ENCODE data around the gene CAD.
"Not testable (repeated sequence)": the region's sequence is repeated elsewhere in the genome, so short reads cannot be mapped to it uniquely, and the experiment has no call there.

The CAD gene

DNA sequence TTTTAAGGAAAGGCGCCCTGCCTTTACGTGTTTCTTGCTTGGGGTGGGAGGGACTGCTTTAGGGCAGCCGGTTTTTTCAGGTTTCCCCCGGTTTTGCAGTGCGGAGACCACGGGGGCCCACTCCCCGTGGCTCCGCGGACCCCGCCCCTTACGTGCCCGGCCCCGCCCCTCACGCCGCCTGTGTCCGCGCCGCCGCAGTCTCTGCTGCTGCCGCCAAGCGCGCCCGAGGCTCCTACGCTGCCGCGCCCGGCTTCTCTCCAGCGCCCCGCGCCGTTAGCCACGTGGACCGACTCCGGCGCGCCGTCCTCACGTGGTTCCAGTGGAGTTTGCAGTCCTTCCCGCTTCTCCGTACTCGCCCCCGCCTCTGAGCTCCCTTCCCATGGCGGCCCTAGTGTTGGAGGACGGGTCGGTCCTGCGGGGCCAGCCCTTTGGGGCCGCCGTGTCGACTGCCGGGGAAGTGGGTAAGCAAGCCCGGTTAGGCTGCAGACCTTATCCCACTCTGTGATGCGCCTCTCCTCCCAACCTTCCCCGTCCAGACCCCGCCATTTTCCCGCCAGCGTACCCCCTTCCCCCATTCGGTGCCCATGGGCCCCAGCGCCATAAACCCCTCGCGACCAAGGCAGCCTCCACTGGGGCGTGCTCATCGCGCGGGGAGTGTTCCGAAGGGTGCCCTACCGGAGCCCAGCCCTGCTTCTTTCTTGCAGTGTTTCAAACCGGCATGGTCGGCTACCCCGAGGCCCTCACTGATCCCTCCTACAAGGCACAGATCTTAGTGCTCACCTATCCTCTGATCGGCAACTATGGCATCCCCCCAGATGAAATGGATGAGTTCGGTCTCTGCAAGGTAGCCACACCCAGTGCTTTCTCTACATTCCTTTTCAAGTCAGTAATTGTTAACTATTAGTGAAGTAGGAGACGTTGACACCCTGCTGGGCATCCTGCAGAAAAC lies at the start of gene CAD:
Gene CAD (plus strand): TSS at position 197 of the 949 bp plus-strand sequence. CDS start 183 bp downstream, at position 380.
- peak; percentile 92 for DNase-seq

DNA sequence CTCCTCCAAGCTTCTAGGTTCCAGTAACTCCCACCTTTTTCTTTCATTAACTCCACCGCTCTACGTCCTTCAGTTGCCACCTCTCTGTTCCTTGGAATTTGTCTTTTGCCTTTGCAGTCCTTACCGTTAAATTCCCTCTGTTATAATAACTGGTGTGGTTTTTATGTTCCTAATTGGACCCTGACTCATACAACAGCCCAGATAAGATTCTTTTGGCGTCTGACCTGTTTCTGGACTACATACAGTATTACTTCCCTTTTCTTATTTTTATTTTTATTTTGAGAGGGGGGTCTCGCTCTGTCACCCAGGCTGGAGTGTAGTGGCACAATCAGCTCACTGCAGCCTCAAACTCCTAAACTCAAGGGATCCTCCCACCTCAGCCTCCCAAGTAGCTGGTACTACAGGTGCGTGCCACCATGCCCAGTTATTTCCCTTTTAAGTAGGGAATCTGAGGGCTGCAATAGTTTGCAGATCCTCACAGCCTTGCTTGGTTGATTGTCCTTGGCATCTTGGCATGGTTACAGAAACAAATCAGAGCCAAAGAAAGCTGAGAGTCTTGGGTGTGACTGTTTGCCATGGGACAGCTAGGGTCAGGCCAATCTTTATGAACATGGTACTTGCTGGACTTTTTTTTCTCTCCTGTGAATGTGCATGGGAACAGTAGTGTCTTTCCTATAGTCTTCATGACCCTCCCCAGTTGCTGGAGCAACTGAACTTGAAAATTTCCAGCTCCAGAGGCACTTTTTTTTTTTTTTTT lies 46.4 kb upstream of the CAD start:
- no peak for DNase-seq

DNA sequence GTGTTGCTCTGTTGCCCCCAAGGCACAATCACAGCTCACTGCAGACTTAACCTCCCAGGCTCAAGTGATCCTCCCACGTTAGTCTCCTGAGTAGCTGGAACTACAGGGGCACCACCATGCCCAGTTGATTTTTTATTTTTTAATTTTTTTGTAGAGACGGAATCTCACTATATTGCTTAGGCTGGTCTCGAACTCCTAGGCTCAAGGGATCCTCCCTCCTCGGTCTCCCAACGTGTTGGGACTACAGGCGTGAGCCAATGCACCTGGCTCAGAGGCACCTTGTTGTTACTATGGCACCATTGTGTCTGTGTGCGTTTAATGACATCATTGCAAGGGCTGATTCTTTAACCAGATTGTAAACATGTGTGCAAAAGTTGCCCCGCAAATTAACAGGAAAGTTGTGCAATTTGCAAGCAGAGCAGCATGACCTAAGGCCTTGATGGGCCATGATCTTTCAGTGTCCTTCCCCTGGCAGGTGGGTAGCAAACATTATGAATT lies 45.8 kb upstream of the CAD start:
- DNase-seq, result no peak

DNA sequence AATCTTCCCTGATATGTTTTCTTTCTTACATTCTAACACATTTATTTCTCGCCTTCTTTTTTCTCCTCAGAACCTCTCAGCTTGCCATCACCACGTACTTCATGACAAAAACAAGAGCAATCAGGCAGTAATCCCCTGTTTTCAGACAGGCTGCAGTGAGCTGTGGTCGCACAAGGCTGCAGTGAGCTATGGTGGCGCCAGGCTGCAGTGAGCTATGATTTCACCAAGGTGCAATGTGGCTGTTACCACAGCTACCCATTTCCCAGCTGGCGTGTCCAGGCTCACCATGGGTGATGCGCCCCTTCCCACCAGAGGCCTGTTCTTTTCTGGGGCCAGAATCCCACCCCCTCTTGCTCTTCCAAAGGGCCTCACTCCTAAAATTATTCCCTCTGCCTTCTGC lies 42.5 kb upstream of the CAD start:
- no peak for DNase-seq

DNA sequence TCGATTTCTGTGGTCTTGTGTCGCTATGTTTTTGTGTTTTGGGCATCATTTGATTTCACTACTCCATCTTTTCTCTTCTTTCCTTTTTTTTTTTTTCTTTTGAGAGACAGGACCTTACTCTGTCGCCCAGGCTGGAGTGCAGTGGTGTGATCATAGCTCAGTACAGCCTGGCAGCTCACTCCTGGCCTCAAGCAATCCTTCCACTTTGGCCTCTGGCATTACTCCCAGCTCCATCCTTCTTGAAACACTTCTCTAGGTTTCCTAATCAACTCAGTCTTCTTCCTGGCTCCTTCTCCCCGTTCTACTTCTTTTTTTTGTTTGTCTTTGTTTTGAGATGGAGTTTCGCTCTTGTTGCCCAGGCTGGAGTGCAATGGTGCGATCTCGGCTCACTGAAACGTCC lies 41.8 kb upstream of the CAD start:
- DNase-seq, result no peak

DNA sequence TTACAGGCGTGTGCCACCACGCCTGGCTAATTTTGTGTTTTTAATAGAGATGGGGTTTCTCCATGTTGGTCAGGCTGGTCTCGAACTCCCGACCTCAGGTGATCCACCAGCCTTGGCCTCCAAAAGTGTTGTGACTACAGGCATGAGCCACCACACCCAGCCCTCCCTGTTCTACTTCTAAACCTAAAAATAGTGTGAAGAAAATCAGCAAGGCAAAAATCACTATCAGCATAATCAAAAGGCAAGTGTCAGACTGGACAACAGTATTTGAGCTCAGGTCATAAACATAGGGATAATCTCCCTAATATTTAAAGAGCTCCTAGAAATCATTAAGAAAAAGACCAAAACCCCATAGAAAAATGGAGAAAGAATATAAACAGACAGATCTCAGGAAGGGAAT lies 41.4 kb upstream of the CAD start:
- DNase-seq, result not testable (repeated sequence)

DNA sequence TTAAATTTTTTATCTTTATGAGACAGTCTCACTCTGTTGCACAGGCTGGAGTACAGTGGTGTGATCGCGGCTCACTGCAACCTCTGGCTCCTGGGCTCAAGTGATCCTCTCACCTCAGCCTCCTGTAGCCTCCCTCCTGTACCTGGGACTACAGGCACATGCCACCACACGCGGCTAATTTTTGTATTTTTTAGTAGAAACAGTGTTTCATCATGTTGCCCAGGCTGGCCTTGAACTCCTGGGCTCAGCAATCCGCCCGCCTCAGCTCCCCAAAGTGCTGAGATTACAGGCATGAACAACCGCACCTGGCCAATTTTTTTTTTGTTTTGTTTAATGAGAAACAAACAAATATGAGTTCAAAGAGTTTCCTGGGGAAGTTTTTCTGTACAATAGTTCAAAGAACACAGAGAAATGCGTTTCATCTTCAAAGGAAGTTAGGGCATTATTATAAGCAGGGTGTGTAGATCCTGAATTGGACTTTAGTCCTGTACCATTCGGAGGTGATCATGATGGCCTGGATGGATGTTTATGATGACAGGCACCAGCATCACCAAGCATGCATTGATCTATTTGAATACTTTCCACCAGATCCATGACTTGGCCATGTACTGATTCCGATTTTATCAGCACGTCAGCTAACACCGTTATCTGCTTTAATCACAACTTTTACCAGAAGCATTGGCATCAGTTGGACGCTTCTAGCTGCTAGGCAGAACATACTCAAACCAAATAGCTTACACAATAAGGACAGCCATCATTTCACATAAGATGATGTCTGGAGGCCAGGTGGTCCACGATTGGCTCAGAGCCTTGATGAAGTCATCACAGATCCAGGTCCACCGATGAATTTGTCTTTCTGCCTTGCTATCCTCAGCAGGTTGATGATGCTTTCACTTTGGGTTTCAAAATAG lies 39.5 kb upstream of the CAD start:
- DNase-seq, result no peak

DNA sequence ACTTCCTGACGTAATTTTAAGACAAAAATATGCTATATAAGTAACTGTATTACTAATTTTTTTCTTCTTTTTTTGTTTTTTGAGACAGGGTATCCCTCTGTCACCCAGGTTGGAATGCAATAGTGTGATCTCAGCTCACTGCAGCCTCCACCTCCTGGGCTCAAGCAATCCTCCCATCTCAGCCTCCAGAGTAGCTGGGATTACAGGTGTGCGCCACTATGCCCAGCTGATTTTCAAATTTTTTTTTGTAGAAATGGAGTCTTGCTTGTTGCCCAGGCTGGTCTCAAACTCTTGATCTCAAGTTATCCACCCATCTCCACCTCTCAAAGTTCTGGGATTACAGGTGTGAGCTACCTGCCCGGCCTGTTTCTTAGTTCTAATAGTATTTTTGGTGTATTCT lies 38.7 kb upstream of the CAD start:
- DNase-seq, result no peak

DNA sequence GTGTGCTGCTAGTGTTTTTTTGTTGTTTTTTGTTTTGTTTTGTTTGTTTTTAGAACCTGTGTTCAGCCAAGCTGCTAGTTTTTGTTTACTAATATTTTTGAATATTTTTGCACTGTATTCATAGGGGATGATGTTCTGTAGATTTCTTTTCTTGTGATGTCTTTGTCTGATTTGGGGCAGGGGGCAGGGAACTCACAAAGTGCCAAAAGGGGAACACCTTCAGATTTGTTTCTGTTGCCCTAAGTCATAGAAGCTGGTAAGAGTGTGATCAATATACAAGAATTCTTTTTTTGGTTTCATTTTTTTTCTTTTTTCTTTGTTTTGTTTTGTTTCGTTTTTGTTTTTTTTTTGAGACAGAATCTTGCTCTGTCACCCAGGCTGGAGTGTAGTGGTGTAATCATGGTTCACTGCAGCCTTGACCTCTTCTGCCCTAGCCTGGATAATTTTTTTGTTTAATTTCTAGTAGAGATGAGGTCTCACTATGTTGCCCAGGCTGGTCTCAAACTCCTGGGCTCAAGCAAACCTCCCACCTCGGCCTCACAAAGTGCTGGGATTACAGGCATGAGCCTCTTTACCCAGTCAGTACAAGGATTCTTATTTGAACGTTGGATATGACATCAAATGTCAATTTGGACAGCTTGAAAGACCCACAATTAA lies 37.7 kb upstream of the CAD start:
- DNase-seq, result no peak

DNA sequence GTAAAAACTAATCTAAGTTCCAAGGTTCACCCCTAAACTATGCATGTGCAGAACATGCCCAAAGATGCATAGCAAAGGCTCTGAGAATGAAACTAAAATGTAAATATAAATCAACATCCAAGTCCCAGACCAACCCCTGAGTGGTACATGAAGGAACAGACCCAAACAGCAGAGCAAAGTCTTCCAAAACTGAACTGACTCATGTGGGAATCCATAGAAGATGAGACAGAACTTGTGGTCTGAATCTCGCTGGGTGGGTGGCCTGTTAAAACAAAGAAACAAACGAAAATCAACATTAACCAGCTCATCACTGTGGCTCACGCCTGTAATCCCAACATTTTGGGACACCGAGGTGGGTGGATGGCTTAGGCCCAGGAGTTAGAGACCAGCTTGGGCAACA lies 34.8 kb upstream of the CAD start:
- DNase-seq, result no peak

DNA sequence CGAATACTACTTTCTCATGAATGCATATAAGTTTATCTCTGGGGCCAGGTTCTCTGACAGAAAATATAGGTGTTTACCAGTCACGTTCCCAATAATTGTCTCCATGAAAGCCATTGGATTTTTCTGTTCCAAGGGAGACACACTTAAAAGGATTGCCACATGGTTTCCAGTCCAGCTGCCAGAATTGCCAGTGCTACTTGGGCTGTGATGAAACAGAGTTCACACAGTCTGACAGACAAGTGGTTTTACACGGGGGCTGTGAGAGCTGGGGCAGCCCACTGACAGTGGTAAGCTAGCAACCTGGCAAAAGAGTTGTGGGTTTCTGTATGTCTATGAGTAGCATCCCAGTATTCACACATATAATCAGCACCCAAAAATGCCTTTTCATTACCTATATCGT lies 33.1 kb upstream of the CAD start:
- no peak for DNase-seq

DNA sequence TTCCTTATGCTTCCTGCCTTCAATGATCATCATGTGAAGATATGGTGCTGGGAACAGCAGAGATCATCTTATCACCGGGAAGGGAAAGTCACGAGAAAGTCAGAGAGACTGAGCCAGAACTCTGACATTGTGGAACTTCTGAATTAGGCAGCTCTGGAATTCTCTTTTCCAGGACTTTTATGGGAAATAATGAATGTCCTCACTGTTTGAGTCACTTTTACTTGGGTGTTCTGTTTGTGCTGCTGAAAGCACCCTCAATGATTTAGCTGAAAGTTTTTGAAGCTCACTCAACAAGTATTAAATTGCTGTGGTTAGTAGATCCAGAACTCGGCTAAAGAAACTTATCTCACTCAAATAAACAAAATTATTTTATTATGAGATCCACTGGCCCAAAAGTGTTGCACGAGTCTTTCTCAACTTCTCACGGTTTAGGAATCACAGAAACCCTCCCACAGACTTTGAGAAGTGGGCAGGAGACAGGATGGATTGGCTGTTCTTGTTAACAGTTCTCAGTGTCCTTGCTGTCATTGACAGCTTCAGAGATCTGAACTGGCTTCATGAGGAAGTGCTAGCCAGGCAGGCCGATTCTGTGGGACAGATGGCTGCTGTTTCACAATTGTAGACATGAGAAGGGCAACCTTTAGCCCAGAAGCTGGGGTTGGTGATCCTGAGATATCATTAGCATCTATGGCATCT lies 31.7 kb upstream of the CAD start:
- no peak for DNase-seq

DNA sequence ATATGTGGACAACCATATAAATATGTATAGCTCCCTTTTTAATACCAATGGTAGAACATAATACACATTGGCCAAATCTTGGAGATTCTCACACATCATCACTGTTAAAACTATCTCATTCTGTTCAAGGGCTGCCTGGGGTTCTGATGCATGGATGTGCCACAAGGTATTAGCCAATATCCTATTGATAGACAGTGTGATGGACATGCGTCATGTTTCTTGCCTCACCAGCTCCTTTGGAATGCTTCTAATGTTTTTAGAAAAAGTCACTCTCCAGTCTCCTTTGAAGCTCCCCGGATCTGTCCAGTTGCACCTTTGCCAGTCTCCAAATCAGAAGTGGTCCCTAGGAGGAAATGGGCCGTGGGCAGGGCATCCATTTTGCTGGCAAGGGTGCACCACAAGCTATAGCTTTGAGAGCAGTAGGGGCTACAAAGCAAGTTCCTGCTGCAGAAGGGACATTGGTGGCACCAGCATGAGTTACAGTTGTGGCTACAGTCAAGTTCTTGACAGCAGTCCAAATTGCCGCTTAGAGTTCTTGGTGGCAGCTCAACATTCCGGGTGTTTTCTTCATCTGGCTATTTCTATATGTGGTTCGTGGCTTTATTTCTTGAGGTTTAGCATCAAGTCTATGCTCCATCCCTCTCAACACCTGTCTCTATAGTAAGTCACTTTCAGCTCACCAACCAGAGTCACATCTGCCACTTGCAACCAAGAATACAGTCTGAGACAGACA lies 30.4 kb upstream of the CAD start:
- no peak for DNase-seq

DNA sequence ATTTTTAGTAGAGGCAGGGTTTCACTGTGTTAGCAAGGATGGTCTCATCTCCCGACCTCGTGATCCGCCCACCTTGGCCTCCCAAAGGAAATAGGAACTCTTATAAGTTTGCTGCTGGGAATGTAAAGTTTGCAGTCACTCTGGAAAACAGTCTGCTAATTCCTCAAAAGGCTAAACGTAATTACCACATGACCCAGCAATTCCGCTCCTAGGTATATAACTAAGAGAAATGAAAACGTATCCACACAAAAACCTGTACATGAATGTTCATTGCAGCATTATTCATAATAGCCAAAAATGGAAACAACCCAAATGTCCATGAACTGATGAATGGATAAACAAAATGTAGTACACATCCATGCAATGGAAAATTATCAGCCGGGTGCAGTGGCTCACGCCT lies 27.2 kb upstream of the CAD start:
- DNase-seq, result no peak

DNA sequence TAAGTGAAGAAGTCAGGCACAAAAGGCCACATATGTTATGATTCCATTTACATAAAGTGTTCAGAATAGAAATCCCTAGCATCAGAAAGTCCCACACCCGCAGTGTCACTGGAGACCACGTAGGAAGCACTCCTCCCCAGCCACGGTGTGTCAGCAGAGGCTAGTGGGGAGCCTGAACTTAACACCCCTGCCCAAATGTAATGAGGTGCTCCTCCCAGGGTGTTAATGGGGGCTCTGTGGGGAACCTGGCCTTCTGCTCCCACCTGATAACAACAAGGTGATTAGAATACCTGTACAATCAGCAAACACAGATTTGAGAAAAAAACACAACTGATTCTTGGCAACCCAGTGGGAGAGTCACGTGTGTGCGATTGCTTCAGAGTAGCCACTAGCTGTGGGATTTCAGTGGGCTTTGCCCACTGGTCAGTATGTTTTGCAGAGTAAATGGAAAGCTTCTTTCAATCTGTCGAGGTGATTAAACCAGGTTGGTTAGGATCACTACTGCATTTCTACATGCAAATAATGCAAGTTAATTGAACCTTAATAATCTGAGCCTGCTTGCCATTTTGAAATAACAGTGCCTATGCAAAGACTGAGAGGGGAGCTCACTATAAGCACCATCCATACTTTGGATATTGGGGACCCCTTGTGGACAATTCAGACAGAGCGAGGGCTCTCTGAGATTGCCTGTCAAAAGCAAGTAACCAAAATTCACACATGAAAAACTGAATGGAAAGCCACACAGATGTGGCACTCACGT lies 25.9 kb upstream of the CAD start:
- peak; percentile 22 for DNase-seq

DNA sequence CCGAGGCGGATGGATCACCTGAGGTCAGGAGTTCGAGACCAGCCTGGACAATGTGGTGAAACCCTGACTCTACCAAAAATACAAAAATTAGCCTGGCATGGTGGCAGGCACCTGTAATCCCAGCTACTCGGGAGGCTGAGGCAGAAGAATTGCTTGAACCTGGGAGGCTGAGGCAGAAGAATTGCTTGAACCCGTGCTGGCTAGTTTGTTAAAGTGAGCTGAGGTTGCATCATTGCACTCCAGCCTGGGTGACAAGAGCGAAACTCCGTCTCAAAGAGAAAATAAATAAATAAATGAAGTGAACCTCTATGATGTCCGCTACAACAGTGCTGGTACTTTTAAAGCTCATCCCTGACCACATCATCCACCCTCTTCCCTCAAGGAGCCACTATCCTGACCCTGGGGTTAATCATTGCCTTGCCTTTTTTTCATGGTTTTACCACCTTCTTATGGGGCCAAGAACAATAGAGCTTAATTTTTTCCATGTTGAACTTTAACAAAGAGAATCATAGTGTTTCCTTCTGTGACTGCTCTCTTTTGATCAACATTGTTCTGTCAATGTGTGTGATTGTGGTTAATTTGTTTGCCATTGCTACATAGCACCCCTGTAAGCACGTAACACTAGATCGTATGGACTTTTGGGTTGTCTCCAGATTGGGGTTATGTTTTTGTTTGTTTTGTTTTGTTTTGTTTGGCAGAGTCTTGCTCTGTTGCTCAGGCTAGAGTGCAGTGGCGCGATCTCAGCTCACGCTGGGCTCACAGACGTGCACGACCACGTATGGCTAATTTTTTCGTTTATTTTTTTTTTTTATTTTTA lies 22.4 kb upstream of the CAD start:
- DNase-seq, result no peak

DNA sequence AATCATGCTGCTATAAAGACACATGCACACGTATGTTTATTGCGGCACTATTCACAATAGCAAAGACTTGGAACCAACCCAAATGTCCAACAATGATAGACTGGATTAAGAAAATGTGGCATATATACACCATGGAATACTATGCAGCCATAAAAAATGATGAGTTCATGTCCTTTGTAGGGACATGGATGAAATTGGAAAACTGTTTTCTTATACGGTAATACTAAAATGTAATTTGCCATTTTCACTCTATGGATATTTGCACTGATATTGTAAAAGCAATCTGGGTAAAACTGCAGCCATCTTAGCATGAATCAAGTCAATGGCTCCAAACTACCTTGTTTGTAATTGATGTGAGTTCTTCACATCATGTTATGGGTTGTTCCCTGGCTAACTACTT lies 21.4 kb upstream of the CAD start:
- not testable (repeated sequence) for DNase-seq

DNA sequence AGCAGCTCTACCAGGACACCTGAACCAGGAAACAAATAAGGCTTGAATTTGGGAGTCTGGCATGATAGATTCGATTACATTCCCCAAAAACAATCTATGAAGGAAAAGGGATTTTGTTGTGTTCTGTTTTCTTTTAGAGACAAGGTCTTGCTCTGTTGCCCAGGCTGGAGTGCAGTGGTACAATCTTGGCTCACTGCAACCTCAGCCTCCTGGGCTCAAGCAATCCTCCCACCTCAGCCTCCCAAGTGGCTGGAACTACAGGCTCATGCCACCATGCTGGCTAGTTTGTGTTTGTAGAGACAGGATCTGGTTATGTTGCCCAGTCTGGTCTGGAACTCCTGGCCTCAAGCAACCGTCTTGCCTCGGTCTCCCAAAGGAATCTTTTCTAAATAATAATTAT lies 19.1 kb upstream of the CAD start:
- not testable (repeated sequence) for DNase-seq

DNA sequence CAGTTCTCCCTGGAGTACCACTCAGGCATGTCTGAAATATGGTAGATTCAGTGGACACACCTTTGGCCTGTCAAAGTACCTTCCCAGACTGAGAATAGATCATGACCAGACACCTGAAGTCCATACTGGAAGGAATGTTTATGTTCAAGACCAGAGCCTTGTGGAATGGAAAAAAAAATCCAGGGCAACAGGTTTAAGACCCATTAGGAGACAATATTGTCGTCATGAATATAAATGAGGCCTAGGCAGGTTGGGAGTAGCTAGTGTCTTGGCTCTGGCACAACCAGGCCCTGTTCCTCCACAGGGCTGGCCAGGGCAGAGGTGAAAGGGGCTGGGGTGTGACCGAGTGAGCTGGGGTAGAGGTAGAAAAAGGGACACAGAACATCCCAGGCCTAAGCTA lies 18.5 kb upstream of the CAD start:
- DNase-seq, result no peak
